GF-D8 (cell line): Measurements from ENCODE around the gene SKP1.

Source experiments
- DNase-seq: peaks from one replicate; lab custom pipeline; 2025; lab: John Stamatoyannopoulos, UW

SKP1 gene

DNA sequence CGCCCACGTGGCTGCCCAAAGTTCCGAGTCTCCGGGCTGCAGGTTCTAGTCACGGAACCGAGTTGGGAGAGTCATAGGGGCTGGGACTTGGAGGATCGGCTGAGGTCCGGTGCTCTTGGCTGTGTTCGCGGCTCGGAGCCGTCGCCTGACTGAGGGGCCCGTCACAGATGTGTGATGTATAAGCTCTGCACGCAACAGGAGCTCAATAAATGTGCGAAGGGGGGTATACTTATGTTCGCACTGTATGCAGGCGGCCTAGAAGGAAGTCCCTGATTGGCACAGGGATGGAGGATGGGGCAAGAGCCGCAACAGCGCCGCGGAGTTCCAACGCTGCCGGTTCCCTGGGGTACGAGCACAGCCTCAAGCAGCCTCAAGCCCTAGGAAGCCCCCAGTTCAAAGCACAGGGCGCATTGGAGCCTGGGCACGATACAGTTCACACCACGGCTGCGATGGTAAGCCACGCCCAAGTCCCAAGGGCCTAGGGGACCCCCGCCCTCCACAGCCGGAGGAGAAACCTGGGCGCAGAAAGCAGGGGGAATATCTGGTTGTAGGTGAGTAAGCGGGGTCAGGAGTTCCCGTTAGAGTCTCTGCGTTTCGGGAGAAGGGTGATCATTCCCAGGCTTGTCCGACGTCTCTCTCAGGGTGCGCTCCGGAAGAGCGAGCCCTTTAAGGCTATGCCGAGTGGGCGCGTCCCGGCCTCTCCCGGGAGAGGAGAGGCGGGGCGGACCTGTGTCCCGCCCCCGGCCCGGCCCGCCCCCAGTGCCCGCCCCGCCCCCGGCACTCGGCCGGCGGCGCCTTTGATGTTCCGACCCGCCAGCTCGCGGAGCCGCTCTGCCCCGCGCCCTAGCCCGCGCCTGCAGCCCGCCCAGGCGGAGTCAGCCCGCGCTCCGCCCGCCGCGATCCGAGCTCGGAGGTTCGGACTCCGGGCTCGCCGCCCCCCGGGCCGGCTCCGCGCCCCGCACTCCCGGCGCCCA, 62.6 kb downstream of the SKP1 start, which contains the start of gene TCF7:
TCF7 (plus strand) TSS at position 780 of the 974 bp plus-strand sequence. CDS start 226 bp downstream, outside the sequence.
- DNase-seq = no peak

DNA sequence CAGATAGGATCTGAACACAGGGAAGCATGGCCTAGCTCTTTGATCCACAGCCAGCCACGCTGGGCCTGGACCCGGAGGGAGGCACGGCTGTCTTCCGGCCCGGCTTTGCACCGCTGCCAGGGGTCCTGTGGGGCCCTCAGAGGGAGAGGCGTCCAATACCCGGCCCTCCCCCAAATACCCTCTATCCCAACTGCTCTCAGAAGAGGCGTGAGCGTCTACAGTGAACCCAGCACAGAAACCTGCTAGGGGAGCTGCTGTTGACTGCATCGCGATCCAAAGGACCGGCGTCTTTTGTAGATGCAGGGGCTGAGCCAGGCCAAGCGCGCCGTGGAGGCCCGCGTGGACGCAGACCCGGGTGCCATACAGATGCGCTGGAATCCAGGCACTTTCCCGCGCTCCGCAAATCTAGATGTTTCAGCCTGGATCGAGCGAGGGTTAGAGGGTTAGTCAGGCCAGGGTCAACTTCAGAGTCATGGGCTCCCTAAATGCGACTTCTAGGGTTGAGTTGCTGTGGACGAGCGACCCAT, 63.3 kb downstream of the SKP1 start:
- DNase-seq = no peak

DNA sequence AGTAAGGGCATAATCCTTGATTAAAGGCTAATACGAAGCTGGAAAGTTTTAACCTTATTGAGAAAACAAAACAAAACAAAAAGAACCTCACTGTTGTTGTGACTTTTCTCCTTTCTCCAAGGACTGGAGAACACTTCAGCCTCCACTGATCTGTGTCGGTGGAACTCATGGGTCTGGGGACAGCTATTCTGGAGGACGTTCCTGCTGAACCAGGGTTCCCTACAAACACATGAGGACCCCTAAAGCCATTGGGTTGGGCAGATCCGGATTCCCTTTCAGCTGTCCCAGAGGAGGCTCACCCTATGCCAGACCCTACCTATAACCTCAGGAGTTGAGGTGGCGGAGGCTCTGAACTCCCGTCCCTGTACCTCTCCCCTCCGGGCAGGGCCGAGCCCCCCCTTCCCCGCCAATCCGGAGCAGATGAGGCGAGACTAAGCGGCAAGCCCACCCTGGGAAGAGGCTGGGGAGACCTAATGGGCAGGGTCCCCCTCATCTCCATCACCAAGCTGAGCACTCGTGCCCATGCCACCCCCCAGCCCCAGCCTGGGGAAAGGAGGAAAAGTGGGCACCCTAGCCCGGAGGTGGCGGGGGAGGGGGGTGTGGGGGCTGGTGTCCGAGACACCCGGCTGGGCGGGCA, 63.9 kb downstream of the SKP1 start:
- DNase-seq = no peak

DNA sequence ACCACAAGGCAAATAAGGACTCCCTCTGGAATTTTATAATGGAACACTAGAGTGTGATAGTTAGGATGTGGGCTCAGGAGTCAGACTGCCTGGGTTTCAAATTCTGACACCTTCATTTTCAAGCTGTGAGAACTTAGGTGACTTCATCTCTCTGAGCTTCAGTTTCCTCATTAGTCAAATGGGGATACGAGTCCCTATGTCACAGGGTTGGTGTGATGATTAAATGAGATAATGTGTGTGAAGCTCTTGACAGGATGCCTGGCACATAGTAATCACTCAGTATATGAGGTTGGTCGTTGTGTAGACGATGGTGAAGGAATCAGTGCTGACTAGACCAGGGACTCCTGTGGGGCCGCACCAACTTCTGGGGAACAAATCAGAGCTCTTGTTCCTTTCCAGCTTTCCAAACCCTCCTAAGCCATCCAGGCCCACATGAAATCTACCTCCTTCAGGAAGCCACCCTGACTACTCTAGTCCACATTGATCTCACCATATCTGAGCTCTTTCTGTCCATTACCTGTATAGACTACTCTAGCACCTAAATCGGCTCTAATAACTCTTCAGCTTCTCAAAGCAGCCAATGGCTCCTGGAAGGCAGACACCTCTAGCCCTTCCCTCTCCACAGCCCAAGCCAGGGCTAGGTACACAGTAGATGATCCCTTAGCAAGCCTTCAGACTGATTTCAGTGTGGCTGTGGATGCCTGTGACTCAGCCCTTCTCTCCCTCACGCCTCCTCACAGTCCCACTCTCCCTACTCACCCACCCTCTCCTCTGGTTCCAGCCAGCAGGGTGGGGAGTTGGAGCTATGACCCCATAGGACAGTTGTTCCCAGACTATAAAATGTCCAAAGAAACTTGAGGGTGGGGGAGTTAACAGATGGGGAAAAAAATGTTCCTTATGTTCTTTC, 64.8 kb downstream of the SKP1 start:
- DNase-seq = no peak

DNA sequence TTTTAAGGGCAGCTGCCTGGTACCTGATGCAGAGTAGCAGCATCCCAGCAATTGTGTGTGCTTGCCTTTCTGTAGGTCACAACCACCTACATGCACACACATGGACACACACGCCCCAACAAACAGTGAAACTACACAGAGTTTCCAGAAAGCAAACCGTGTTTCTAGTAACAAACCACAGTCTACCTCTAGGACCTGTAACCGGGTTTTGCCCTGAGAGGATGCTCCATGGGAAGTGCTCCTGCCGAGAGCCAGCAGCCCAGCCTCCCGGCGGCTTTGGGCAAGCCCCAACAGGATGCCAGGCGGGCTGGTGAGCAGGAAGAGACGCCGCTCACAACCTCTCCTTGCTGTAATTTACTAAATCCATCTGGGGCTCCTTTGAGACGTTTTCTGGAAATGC, 66.4 kb downstream of the SKP1 start:
- DNase-seq = no peak

DNA sequence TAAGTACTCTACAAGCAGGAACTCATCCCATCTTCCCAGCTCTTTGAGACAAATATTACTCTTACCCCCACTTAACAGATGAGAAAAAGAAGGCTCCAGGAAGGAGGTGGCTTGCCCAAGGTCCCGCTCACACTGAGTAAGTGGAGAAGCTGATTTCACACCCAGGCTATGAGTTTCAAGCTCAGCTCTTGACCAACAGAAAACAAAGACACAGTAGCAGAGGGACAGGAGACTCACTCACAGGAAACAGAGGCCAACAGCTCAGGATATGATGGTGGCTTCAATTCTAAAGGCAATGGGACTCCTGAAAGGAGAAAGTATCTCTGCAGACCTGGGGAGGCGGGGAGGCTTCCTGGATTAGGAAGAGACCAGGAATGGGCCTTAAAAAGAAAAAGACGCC, 69.0 kb downstream of the SKP1 start:
- DNase-seq = no peak

DNA sequence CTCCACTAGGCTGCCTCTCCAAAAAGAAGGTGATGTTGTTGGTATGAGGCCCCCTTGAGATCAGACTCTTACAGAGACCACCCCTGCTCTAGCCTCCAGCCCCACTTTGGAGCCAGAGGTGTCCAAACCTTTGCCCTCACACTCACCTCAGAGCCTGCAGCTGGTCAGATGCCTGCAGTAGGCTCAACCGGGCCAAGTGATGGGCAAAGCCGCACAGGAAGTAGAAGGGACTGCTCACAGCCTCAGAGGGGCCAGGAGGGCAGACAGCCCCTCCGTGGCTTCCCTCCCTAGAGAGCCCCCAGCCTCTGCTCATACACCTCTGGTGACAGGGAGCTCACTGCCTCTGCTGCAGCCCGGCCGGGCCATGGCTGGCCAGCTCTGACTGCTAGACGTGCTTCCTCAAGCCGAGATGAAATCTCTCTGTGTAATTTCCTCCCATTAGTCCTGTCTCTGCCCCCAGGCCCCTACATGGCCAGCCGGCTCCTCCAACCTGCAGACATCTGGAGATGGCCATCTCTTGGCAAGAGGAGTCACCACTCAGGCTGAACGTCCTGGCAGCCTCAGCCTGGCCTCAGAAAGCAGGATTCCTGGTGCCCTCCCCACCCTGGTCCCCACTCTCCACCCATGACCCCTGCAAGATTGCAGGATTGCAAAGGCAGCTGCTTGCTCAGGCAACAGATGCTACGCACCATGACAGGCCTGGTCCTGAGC, 69.6 kb downstream of the SKP1 start:
- DNase-seq = no peak

DNA sequence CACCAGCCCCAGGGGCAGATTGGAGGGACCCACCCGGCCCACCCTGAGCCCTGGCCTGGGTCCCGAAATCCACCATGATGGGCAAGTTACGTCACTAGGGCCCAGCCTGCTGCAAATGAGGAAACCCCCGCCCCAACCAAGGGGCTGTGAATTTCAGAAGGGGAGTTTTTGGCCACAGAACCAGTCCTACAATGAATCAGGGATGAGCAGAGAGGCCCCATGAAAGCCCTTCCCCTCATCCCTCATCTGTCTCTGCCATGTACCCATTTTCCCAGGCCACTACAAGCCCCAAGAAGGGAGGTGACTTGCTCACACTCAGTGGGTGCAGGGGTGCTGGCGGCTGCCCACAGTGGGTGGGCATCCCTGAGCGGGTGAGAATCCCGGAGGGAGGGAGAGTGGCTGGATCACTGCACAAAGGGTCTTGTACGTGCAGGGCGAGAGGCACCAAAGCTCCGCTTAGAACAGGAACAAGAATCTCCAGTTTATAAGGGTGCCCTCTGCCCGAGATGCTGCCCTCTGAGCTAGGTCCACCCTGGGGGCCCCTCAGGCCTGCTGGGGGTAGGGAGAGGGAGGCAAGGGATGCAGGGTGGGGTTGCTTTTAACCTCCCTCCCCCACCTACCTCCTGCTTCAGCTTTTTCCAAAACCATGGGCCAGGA, 72.6 kb downstream of the SKP1 start:
- no peak for DNase-seq

DNA sequence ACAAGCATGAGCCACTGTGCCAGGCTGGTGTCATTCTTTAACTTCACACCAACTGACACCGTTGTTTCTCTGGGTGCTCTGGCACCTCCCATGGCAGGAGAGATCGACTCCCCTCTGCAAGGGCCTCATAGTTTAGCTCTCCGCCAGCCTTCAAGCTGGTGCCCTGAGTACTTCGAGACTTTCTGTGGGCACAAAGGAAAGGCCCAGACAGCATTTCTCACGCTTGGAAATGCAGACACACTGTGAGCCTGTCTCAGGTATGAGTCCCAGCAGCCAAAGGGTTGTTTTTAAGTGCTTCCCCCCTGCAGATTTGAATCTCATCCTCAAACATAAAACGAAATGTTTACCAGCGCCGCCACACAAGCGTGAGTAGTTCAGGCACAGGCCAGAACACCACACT, 73.4 kb downstream of the SKP1 start:
- no peak for DNase-seq

DNA sequence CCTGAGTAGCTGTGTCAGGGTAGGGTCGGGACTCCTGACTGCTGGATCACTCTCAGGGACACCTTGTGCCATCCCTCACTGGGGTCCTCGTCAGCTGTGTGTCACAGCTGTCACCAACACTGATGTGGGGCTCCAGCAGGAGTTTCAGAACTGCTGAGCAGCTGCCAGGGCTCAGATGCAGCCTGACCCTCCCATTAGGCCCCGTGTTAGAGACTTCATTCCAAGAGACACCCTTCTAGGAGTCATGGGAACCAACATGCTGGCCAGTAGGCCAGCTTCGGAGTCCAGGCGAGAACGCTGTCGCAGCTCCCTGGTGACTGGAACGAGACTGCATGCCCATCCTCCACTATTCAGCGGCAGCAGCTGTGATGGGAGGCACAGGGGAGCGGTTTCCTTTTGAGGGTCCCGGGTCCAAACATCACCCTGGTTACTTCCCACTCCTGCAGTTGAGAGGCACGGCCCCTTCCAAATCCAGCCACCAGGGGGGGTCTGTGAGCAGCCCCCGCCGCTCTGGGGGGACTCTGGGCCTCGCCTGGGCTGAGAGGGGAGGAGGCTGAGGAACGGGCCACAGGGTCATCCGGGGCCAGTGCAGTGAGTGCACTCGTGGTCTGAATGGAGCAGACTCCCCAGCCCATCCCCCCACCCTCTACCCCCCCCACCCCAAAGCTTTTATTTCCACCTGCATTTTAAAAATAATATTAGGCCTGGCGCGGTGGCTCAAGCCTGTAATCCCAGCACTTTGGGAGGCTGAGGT, 74.9 kb downstream of the SKP1 start:
- DNase-seq = no peak

DNA sequence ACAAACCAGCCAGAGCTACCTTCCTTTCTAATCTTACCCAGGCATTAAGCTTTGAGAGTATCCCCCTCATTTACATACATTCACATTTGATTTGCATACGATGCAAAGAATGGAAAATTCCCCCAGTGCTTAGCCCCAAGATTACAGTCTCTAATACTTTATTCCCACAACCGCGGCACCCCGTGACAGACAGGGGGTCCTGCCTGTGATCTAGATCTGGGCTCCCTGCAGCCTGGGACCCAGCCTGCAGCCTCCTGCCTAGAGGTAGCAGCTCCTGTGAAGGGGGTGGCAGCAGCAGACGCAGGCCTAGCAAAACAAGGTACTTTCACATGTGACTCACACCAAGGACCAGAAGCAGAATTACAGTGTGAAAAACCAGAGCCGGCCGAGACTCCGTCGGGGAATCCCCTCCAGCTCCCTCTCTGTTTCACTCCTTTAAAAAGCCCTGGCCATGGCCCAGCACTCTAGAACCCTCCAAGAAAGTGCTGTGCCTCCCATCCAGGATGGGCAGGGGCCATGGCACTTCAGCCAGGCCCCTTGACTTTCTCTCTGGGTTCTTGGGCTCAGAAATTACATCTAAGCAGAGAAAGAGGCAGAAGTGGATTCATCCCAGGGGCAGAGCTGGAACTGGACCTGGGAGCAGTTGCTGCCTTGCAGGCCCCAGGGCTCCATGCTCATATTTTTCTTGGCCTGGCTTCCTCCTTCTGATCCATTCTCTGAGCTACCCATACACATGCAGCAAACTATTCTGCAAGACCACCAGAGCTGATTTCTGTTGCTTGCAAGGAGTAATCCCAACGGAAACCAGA, 76.3 kb downstream of the SKP1 start:
- no peak for DNase-seq

DNA sequence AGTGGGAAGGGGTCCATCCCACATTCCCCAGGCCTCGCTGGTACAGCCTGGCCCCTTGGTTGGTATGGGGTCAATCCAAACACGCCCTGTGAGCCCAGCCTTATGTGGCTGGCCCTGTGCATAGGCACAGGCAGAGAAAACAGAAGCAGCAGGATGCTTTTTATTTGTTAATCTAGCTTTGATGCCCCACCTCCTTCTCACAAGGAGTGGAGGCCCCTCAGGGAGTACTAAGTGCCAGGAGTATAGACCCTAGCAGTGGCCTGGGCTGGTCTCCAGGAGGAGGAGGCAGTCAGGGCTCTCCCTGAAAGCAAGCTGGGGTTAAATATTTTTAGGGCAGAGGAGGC, 76.8 kb downstream of the SKP1 start:
- DNase-seq = no peak

DNA sequence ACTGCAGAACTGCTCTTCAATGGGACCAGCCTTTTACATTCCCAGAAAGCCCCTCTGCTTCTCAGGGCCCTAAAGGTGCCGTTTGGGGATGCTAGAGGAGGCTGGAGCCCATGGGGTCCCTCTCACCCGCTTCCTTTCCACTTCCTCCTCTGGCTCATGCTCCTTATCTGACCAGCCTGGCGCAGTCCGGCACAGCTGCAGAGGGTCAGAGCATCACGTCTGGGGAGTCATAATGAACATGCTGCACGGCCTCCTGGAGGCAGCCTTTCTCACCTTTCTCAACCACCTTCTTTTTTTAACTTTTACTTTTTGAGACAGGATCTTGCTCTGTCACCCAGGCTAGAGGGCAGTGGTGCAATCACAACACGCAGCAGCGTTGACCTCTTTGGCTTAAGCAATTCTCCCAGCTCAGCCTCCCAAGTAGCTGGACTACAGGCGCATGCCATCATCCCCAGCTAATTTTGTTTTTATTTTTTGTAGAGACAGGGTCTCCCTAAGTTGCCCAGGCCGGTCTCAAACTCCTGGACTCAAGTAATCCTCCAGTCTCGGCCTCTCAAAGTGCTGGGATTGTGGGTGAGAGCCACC, 77.4 kb downstream of the SKP1 start:
- DNase-seq = no peak
